ENCODE results near the gene AP3D1.

The AP3D1 gene

GRCh38 chr19:2050991-2051772, 100.2 kb downstream of the AP3D1 start, which contains the start of gene MKNK2:
Gene MKNK2 (minus strand): TSS chr19:2051244. CDS start chr19:2050851, 393 bp downstream.
- in situ Hi-C loops (cut with HindIII; ENCODE audit: low sequenced_read_pairs) = no loop called here

All from DLD1 (cell line).